T-cell (primary cell): ENCODE measurements around the gene OSBPL5. TPM values are rescaled to one million over a fixed set of nuclear protein-coding genes. Genes with fewer than 3 reads are reported as not detected.

ENCODE experiments used
- ATAC-seq, 4 experiments: fragments of 200-7000 bp in 3 of 4; fragments of 150-1000 bp in 1 of 4; cut with Tn5 transposase; replicated peaks in 1 of 4; 1 replicate in 3 of 4; 2 replicates in 1 of 4; pipeline ENCODE4 v1.10.0; 2021; ENCODE audit warnings: moderate library complexity in 3 of 4, mild to moderate bottlenecking in 2 of 4, moderate number of reproducible peaks in 1 of 4
- CTCF ChIA-PET, 2 donors: fragments of 300-600 bp; sonication (Branson Sonifier 250); formaldehyde crosslinking; loops; one replicate each; lab custom pipeline; 2022; ENCODE audit warnings: antibody characterized with exemption in 2 of 2; lab: Charles Lee
- POLR2A ChIA-PET, 2 donors: fragments of 300-600 bp; sonication (Branson Sonifier 250); formaldehyde crosslinking; loops; one replicate each; lab custom pipeline; 2022; ENCODE audit warnings: antibody characterized with exemption in 2 of 2; lab: Charles Lee
- DNase-seq, 35 experiments: peaks; one replicate each; pipeline versions ENCODE4 v3.0.0 to v3.0.0-alpha.2; 2013 to 2023
- H3K27ac ChIP-seq: one replicate; pipeline ENCODE4 v1.5.1; 2013; ENCODE audit warnings: low read length
- H3K27me3 ChIP-seq, 2 experiments: replicated peaks in 1 of 2; 1 replicate in 1 of 2; 2 replicates in 1 of 2; pipeline versions ENCODE4 v1.6.1 to v1.7.0; 2013; ENCODE audit warnings: low read length in 1 of 2, mixed read lengths in 1 of 2; ENCODE audit not compliant: control insufficient read depth in 2 of 2, insufficient read depth in 2 of 2; ENCODE audit errors: extremely low read depth in 1 of 2
- H3K36me3 ChIP-seq, 2 donors: 1 replicate in 1 of 2; 2 replicates in 1 of 2; pipeline versions ENCODE4 v1.6.1 to v1.7.0; 2013; ENCODE audit warnings: low read length in 1 of 2; ENCODE audit not compliant: control insufficient read depth in 2 of 2, insufficient read depth in 1 of 2; ENCODE audit errors: extremely low read depth in 1 of 2
- H3K4me1 ChIP-seq, 2 experiments: 1 replicate in 1 of 2; 2 replicates in 1 of 2; pipeline versions ENCODE4 v1.6.1 to v1.7.0; 2013; ENCODE audit warnings: low read length in 2 of 2, mixed read lengths in 1 of 2; ENCODE audit not compliant: insufficient read depth in 2 of 2, control insufficient read depth in 1 of 2; ENCODE audit errors: extremely low read depth in 1 of 2
- H3K4me3 ChIP-seq, 2 donors: 1 replicate in 1 of 2; 2 replicates in 1 of 2; pipeline versions ENCODE4 v1.5.1 to v1.7.0; 2013; ENCODE audit warnings: mild to moderate bottlenecking in 2 of 2, low read length in 1 of 2, moderate library complexity in 1 of 2; ENCODE audit not compliant: control insufficient read depth in 1 of 2; ENCODE audit errors: extremely low read depth in 1 of 2
- H3K9me3 ChIP-seq: 2 replicates; pipeline ENCODE4 v1.7.0; 2013
- H3K27ac Mint-ChIP-seq, 2 donors: one replicate each; pipeline ENCODE4 v1.8.0; 2020 to 2021; ENCODE audit warnings: mild to moderate bottlenecking in 2 of 2, mixed read lengths in 2 of 2
- H3K27me3 Mint-ChIP-seq, 2 donors: one replicate each; pipeline ENCODE4 v1.8.0; 2021 to 2022; ENCODE audit warnings: mixed read lengths in 2 of 2
- H3K36me3 Mint-ChIP-seq: one replicate; pipeline ENCODE4 v1.8.0; 2021; ENCODE audit warnings: mixed read lengths
- H3K4me1 Mint-ChIP-seq, 3 donors: one replicate each; pipeline ENCODE4 v1.8.0; 2020 to 2022; ENCODE audit warnings: mixed read lengths in 3 of 3, mild to moderate bottlenecking in 1 of 3
- H3K4me3 Mint-ChIP-seq, 3 donors: one replicate each; pipeline ENCODE4 v1.8.0; 2020 to 2022; ENCODE audit warnings: mild to moderate bottlenecking in 3 of 3, mixed read lengths in 3 of 3, moderate library complexity in 3 of 3
- H3K9me3 Mint-ChIP-seq, 3 donors: one replicate each; pipeline ENCODE4 v1.8.0; 2020 to 2022; ENCODE audit warnings: mixed read lengths in 3 of 3
- WGBS: methylation state at CpG from one replicate; pipeline ENCODE4 v1.1.5; 2013; ENCODE audit warnings: missing lambda C conversion rate; ENCODE audit not compliant: insufficient coverage; 5-methylcytosine and 5-hydroxymethylcytosine counted together
- total RNA-seq, 35 experiments: library from RNA in 6 of 35; stranded (reverse) in 6 of 35; fragments of 120-200 nt in 1 of 35; gene quantifications; one replicate each; pipeline versions ENCODE4 v1.2.1 to v1.2.4 and lab custom pipeline; 2013 to 2026

The OSBPL5 gene
- total RNA-seq, 5 donors from 2014 or later (not counting 1 experiment from before 2014, with no cell fraction given), result 11.2 to 41.5 (median 20.9) TPM

- H3K27me3 Mint-ChIP-seq, result peaks cover 9 to 22% of the 10 kb centered on the region in 2 donors
- no peaks in the 10 kb centered on the region for H3K36me3 ChIP-seq
- H3K4me1 Mint-ChIP-seq, result peaks cover 4 to 6% (median 6%) of the 10 kb centered on the region in 3 donors
- ChIA-PET CTCF (no interaction called here), POLR2A (no interaction called here)
- WGBS, result 93% methylated on average over 1 of the region's 1 CpG
- H3K27ac ChIP-seq, result no peak overlapping the region
- H3K27me3 ChIP-seq, result peaks cover 0 to 42% of the 10 kb centered on the region in 2 experiments
- DNase-seq (no peak), ATAC-seq (no peak)
- no peak overlapping the region for H3K27ac Mint-ChIP-seq
- peaks cover 0 to 30% of the 10 kb centered on the region in 2 experiments for H3K4me1 ChIP-seq
- no peak overlapping the region for H3K4me3 Mint-ChIP-seq
- no peak overlapping the region for H3K4me3 ChIP-seq
- H3K9me3 ChIP-seq, result no peaks in the 10 kb centered on the region
- peaks cover 5% of the 10 kb centered on the region for H3K36me3 Mint-ChIP-seq
- peaks cover 0 to 12% (median 10%) of the 10 kb centered on the region in 3 donors for H3K9me3 Mint-ChIP-seq
These were observed 41.8 kb upstream of the OSBPL5 start for GRCh38 chr11:3206922-3207204.

- peaks cover 0 to 7% (median 5%) of the 10 kb centered on the region in 3 donors for H3K9me3 Mint-ChIP-seq
- peaks cover 0 to 47% of the 10 kb centered on the region in 2 experiments for H3K27me3 ChIP-seq
- CTCF ChIA-PET, result interaction anchor here in 1 of 2 donors (0.6 kb wide), 1 partner anchor 958 kb away, joined by 8 read pairs; no protein-coding TSS in a partner anchor
- H3K36me3 ChIP-seq, result no peaks in the 10 kb centered on the region
- peaks cover 4 to 6% (median 6%) of the 10 kb centered on the region in 3 donors for H3K4me1 Mint-ChIP-seq
- no peak overlapping the region for H3K27ac Mint-ChIP-seq
- no peak overlapping the region for H3K4me3 Mint-ChIP-seq
- H3K4me1 ChIP-seq, result peaks cover 0 to 35% of the 10 kb centered on the region in 2 experiments
- ATAC-seq (no peak), DNase-seq (peak in 2 of 35 experiments; percentile 7 to 18)
- no peak overlapping the region for H3K4me3 ChIP-seq
- POLR2A ChIA-PET, result no interaction called here
- H3K27ac ChIP-seq, result no peak overlapping the region
- no peaks in the 10 kb centered on the region for H3K9me3 ChIP-seq
- H3K27me3 Mint-ChIP-seq, result peaks cover 5 to 22% of the 10 kb centered on the region in 2 donors
- WGBS, result 83% methylated on average over 8 of the region's 8 CpGs
- H3K36me3 Mint-ChIP-seq, result peaks cover under 1% of the 10 kb centered on the region
These were observed 41.2 kb upstream of the OSBPL5 start for GRCh38 chr11:3206156-3206921.

GRCh38 chr11:3205261-3206155 is 40.4 kb upstream of the OSBPL5 start:
- ATAC-seq, result no peak

GRCh38 chr11:3204141-3205015 is 39.3 kb upstream of the OSBPL5 start:
- CTCF ChIA-PET, result no interaction called here
- peaks cover 4 to 6% (median 6%) of the 10 kb centered on the region in 3 donors for H3K4me1 Mint-ChIP-seq
- 80% methylated on average over 17 of the region's 24 CpGs for WGBS
- POLR2A ChIA-PET, result no interaction called here
- Histone ChIP-seq H3K9me3 (no peaks in the 10 kb centered on the region), H3K27me3 (peaks cover 0 to 66% of the 10 kb centered on the region in 2 experiments), H3K4me3 (no peak overlapping the region), H3K4me1 (peaks cover 0 to 43% of the 10 kb centered on the region in 2 experiments), H3K36me3 (no peaks in the 10 kb centered on the region), H3K27ac (no peak overlapping the region)
- H3K27me3 Mint-ChIP-seq, result peaks cover 5 to 34% of the 10 kb centered on the region in 2 donors
- H3K4me3 Mint-ChIP-seq, result no peak overlapping the region
- DNase-seq, result peak in 1 of 35 experiments; percentile 1
- H3K27ac Mint-ChIP-seq, result no peak overlapping the region
- no peaks in the 10 kb centered on the region for H3K9me3 Mint-ChIP-seq
- H3K36me3 Mint-ChIP-seq, result no peaks in the 10 kb centered on the region
- ATAC-seq, result no peak

More at GRCh38 chr11:3205261-3206155, 40.4 kb upstream of the OSBPL5 start:
- Mint-ChIP-seq H3K27ac (no peak overlapping the region), H3K27me3 (peaks cover 5 to 30% of the 10 kb centered on the region in 2 donors), H3K4me1 (peaks cover 4 to 6% (median 6%) of the 10 kb centered on the region in 3 donors), H3K4me3 (no peak overlapping the region), H3K36me3 (no peaks in the 10 kb centered on the region), H3K9me3 (no peaks in the 10 kb centered on the region)
- DNase-seq, result peak in 2 of 35 experiments; percentile 6 to 14
- no peaks in the 10 kb centered on the region for H3K36me3 ChIP-seq
- H3K27ac ChIP-seq, result no peak overlapping the region
- no peak overlapping the region for H3K4me3 ChIP-seq
- WGBS, result 64% methylated on average over 8 of the region's 16 CpGs
- peaks cover 0 to 43% of the 10 kb centered on the region in 2 experiments for H3K4me1 ChIP-seq
- peaks cover 0 to 55% of the 10 kb centered on the region in 2 experiments for H3K27me3 ChIP-seq
- CTCF ChIA-PET, result interaction anchor here in 1 of 2 donors (0.6 kb wide), 1 partner anchor 959 kb away, joined by 8 read pairs; no protein-coding TSS in a partner anchor
- POLR2A ChIA-PET, result no interaction called here
- no peaks in the 10 kb centered on the region for H3K9me3 ChIP-seq

GRCh38 chr11:3203221-3204043 is 38.3 kb upstream of the OSBPL5 start:
- no peak overlapping the region for H3K4me3 ChIP-seq
- Mint-ChIP-seq H3K36me3 (no peaks in the 10 kb centered on the region), H3K27me3 (peaks cover 5 to 36% of the 10 kb centered on the region in 2 donors), H3K9me3 (no peaks in the 10 kb centered on the region), H3K4me1 (peaks cover 4 to 6% (median 6%) of the 10 kb centered on the region in 3 donors), H3K4me3 (no peak overlapping the region), H3K27ac (no peak overlapping the region)
- WGBS, result 10% methylated on average over 37 of the region's 51 CpGs
- DNase-seq, result peak in 1 of 35 experiments; percentile 2
- no peak for ATAC-seq
- H3K27ac ChIP-seq, result no peak overlapping the region
- H3K9me3 ChIP-seq, result no peaks in the 10 kb centered on the region
- no peaks in the 10 kb centered on the region for H3K36me3 ChIP-seq
- CTCF ChIA-PET, result no interaction called here
- H3K27me3 ChIP-seq, result peaks cover 0 to 66% of the 10 kb centered on the region in 2 experiments
- POLR2A ChIA-PET, result no interaction called here
- peaks cover 0 to 43% of the 10 kb centered on the region in 2 experiments for H3K4me1 ChIP-seq
